ENCODE results near the gene B4GALNT3. TPM values are rescaled to one million over a fixed set of nuclear protein-coding genes. Genes with fewer than 3 reads are reported as not detected.

The B4GALNT3 gene
- polyA plus RNA-seq, 2 of the 4 experiments (the other 2 are of a cell fraction), result 0.43 to 0.53 TPM

DNA sequence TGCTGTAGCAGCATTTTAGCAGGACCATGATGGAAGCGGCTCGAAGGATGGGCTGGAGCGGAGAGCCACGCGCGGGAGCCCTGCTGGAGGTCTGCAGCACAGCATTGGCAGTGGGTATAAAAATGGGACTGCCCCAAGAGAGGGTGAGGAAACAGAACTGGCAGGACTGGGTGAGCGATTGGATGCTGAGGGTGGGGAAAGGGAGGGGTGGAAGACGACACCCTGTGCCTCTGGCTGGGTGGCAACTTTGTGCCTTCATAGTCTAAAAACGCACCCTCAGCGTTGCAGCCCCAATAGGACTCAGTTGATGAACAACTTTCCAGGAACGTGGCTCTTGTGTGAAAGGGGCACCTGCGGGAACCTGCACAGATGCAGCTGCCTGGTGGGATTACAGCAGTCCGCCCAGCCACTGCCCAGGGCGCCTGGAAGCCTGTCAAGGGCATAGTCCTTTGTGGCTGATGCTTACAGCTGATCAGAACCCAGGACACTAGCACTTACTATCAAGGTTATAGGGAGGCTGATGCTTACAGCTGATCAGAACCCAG is 130.5 kb downstream of the B4GALNT3 start:
- ATAC-seq (peak; percentile 16 to 19; a peak in 1 of 6 replicates), DNase-seq (ENCODE audit: low read depth in 1 of 2, low spot score in 1 of 2) (no peak), FAIRE-seq (no peak)
- ChIA-PET CTCF (interaction anchor here (1.0 to 4.8 kb wide), 2 partner anchors 21 to 24 kb away, joined by 3 to 18 read pairs; no protein-coding TSS in a partner anchor), POLR2A (no interaction called here)
- WGBS (ENCODE audit: missing lambda C conversion rate), result 75% methylated on average over 14 of the region's 14 CpGs
- Histone ChIP-seq H3K4me2 (no peak overlapping the region), H3K4me3 (no peak overlapping the region), H3K27ac (no peak overlapping the region), H3K9me3 (no peaks in the 10 kb centered on the region), H3K4me1 (peaks cover 5% of the 10 kb centered on the region; the same call in 2 of the 3 replicates)
- TF ChIP-seq BHLHE40 (IDR thresholded peaks at IDR 0.05; ENCODE audit: low read depth, low read length) (no peak), MAFK (IDR thresholded peaks at IDR 0.05; ENCODE audit: partially characterized antibody) (peak; percentile 3)

DNA sequence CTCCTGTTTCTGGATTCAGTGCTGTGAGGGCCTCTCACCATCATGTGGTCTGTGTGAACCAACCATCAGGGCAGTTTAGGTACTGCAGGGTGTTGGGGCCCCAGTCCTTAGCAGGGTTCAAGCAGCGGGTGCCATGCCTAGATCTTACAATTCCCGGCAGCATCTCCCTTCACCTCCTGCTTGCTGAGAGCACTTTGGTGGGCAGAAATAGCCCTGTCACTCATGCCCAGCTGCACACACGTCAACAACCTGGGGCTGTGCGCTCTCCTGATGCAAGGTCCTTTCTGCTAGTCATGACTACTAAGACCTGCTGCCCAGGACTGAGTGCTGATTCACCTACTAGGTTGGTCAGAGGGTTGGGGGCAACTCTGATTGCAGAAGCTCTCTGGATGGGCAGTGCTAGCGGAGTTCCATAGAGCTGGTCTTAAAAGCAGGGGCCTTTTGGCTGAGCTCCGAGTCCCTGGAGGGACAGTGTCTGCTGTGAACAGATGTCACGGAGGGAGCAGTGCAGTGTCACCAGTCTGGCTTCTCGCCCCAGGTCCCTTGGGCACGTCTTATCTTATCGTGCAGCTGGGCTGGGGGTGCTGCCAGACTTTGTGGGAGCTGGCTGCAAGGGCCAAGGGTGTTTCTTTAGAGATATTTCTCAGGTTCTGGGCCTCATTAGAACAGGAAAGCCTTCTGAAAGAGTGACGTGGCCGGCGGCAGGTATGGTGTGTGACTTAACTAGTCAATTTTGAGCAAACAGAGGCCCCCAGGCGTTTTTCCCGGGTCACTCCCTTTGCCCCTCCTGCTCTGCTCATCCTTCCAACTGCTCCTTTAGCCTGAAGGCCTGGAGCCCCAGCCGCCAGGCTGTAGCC is 131.7 kb downstream of the B4GALNT3 start:
- no peaks in the 10 kb centered on the region for H3K4me1 ChIP-seq
- no peak overlapping the region for H3K4me2 ChIP-seq
- H3K4me3 ChIP-seq, result no peak overlapping the region
- no peaks in the 10 kb centered on the region for H3K9me3 ChIP-seq
- ATAC-seq (peak; percentile 68 to 83; a peak in 5 of 6 replicates), DNase-seq (ENCODE audit: low read depth in 1 of 2, low spot score in 1 of 2) (no peak), FAIRE-seq (no peak)
- ChIA-PET POLR2A (interaction anchor here (0.5 kb wide), 1 partner anchor 357 kb away, joined by 4 read pairs; no protein-coding TSS in a partner anchor), CTCF (interaction anchor here (0.8 to 4.8 kb wide), 5 partner anchors 15 to 160 kb away, joined by 3 to 19 read pairs (median 10); partner anchors contain the start of gene WNK1)
- no peak overlapping the region for H3K27ac ChIP-seq
- WGBS (ENCODE audit: missing lambda C conversion rate), result 82% methylated on average over 16 of the region's 16 CpGs
- no peak for TF ChIP-seq HDAC2 (IDR thresholded peaks at IDR 0.05)
- no peak for TF ChIP-seq NPAS2 (CRISPR knock-in tag; IDR thresholded peaks at IDR 0.05; ENCODE audit: borderline replicate concordance)
- no peak for TF ChIP-seq CHD2 (IDR thresholded peaks at IDR 0.05; ENCODE audit: low read length, partially characterized antibody)
- no peak for TF ChIP-seq SMC3 (IDR thresholded peaks at IDR 0.05)
- no peak for TF ChIP-seq EHMT2 (IDR thresholded peaks at IDR 0.05; ENCODE audit: low read depth)
- TF ChIP-seq GATA3 (IDR thresholded peaks at IDR 0.05; ENCODE audit: borderline replicate concordance), result no peak
- TF ChIP-seq KDM1A (IDR thresholded peaks at IDR 0.05; ENCODE audit: low read depth), result no peak

DNA sequence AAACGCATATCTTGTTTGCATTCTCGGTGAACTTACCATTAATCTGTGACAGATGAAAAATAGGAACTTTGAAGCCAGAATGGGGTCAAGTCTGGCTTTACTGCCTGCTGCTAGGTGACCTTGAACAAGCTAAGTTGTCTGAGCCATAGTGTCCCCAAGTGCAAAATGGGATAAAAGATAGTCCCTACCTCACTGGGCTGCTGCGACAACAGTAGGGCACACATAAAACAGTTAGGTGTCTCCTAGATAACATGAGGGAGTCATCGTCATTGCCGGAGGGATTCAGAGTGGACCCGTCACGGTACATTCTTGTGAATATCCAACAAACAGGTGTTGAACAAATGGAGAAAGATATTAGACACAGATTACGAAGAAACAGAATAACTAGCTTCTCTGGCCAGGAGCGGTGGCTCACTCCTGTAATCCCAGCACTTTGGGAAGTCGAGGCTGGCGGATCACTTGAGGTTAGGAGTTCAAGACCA is 132.3 kb downstream of the B4GALNT3 start:
- H3K4me3 ChIP-seq, result no peak overlapping the region
- no peak overlapping the region for H3K4me2 ChIP-seq
- CTCF ChIA-PET, result interaction anchor here (2.3 to 4.8 kb wide), 3 partner anchors 16 to 159 kb away, joined by 10 to 19 read pairs (median 18); partner anchors contain the start of gene WNK1
- ATAC-seq (no peak), FAIRE-seq (no peak), DNase-seq (ENCODE audit: low read depth in 1 of 2, low spot score in 1 of 2) (no peak)
- H3K27ac ChIP-seq, result no peak overlapping the region
- no peaks in the 10 kb centered on the region for H3K9me3 ChIP-seq
- H3K4me1 ChIP-seq, result 0 out of 3 replicates have a peak, but pooled peaks cover 3% of the 10 kb centered on the region
- WGBS (ENCODE audit: missing lambda C conversion rate), result 87% methylated on average over 11 of the region's 11 CpGs
- POLR2A ChIA-PET, result no interaction called here
- TF ChIP-seq SMC3 (IDR thresholded peaks at IDR 0.05), result no peak
- TF ChIP-seq MYC (IDR thresholded peaks at IDR 0.05; ENCODE audit: borderline replicate concordance, low read length), result no peak
- no peak for TF ChIP-seq NR3C1 (IDR thresholded peaks at IDR 0.05)

DNA sequence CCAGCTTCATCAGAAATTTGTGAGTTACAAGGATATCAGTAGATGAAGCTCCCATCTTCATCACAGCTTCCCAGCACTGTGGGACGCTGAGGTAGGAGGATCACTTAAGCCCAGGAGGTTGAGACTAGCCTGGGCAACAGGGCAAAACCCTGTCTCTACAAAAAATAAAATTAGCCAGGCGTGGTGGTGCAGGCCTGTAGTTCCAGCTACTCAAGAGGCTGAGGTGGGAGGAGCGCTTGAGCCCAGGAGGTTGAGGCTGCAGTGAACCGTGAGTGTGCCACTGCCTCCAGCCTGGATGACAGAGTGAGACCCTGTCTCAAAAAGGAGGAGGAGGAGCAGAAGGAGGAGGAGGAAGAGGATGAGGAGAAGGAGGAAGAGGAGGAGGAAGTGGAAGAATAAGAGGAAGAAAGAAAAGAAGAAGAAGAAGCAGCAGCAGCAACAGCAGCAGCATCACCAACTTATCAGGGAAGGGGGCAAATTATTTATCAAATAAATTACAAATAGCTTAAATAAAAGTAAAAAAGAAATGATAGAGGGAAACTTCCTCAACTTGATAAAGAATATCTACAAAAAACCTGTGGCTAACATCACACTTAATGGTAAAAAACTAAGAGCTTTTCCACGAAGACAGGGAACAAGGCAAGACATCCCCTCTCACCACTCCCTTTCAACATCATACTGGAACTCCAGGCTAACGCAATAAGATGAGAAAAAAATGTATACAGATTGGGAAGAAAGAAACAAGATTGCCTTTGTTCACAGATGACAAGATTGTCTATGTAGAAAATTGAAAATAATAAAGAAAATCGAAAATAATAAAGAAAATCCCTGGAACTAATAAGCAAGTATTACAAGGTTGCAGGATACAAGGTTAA is 133.9 kb downstream of the B4GALNT3 start:
- CTCF ChIA-PET, result interaction anchor here (2.3 to 4.8 kb wide), 3 partner anchors 18 to 158 kb away, joined by 10 to 19 read pairs (median 18); partner anchors contain the start of gene WNK1
- ATAC-seq (no peak), FAIRE-seq (no peak), DNase-seq (ENCODE audit: low read depth in 1 of 2, low spot score in 1 of 2) (no peak)
- H3K4me1 ChIP-seq, result 0 out of 3 replicates have a peak, but pooled peaks cover 3% of the 10 kb centered on the region
- H3K27ac ChIP-seq, result no peak overlapping the region
- WGBS (ENCODE audit: missing lambda C conversion rate), result 62% methylated on average over 7 of the region's 7 CpGs
- H3K4me3 ChIP-seq, result no peak overlapping the region
- POLR2A ChIA-PET, result no interaction called here
- H3K9me3 ChIP-seq, result no peaks in the 10 kb centered on the region
- TF ChIP-seq EHF (CRISPR knock-in tag; IDR thresholded peaks at IDR 0.05) (no peak), EP300 (IDR thresholded peaks at IDR 0.05) (no peak), HDAC2 (IDR thresholded peaks at IDR 0.05) (no peak), TFCP2L1 (CRISPR knock-in tag; IDR thresholded peaks at IDR 0.05) (no peak), MAZ (IDR thresholded peaks at IDR 0.05; ENCODE audit: borderline replicate concordance, low read depth, low read length) (no peak), RNF2 (IDR thresholded peaks at IDR 0.05; ENCODE audit: borderline replicate concordance, low read depth) (no peak), CEBPB (IDR thresholded peaks at IDR 0.05) (no peak), JUN (IDR thresholded peaks at IDR 0.05) (no peak), NPAS2 (CRISPR knock-in tag; IDR thresholded peaks at IDR 0.05; ENCODE audit: borderline replicate concordance) (no peak), POLR2A (IDR thresholded peaks at IDR 0.05; ENCODE audit: low read length) (no peak), ESRRA (IDR thresholded peaks at IDR 0.05; ENCODE audit: borderline replicate concordance, low read length) (no peak), FOXS1 (CRISPR knock-in tag; IDR thresholded peaks at IDR 0.05) (no peak)
- TF ChIP-seq, protein P1, sequence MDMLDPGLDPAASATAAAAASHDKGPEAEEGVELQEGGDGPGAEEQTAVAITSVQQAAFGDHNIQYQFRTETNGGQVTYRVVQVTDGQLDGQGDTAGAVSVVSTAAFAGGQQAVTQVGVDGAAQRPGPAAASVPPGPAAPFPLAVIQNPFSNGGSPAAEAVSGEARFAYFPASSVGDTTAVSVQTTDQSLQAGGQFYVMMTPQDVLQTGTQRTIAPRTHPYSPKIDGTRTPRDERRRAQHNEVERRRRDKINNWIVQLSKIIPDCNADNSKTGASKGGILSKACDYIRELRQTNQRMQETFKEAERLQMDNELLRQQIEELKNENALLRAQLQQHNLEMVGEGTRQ (IDR thresholded peaks at IDR 0.05), result no peak
- H3K4me2 ChIP-seq, result no peak overlapping the region
